SU-DHL-6 (cell line): ENCODE measurements around the gene TMEM139.

Experiments used
- EZH2phosphoT487 ChIP-seq: fragments of 200-600 bp; sonication (generic), shearing (Covaris generic); conservative IDR thresholded peaks from 2 replicates; pipeline ENCODE4 v1.6.1; 2018; ENCODE audit warnings: mild to moderate bottlenecking, antibody characterized with exemption, low read length, moderate library complexity, mixed read lengths
- TF ChIP-seq, protein P1 (sequence below): fragments of 200-600 bp; sonication (generic); IDR thresholded peaks from one replicate; pipeline ENCODE4 v1.5.1; 2017; ENCODE audit warnings: antibody characterized with exemption, mild to moderate bottlenecking, low read length, moderate library complexity; ENCODE audit not compliant: insufficient read depth, poor library complexity, severe bottlenecking

DNA sequence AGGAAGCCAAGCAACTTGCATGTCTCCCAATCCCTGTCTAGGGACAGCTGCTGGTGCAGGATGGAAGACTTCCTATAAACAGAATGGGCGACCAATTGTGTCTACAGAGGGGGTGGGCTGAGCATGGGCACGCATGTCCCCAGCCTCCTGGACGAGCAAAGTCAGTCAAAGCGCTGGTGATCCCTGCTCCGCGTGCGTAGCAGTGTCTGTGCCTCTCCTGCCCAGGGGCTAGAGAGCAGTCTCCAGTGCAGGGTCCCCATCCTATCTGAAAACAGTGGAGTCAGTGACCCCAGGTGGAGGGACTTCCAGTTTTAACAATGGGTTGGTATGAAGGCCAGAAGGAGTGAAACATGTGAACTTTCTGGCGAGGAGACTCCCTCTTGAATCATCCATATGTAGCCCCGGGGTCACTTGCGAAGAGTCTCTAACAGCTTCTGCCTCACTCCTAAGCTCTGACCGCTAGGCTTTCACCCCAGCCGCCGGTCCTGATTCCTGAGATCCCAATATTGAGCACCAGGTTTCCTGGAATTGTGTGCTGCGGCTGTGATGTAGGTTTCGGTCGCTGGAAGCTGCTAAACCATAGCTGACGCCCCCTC, 2.7 kb downstream of the TMEM139 start:
- no peak for TF ChIP-seq EZH2phosphoT487
- TF ChIP-seq, protein P1, sequence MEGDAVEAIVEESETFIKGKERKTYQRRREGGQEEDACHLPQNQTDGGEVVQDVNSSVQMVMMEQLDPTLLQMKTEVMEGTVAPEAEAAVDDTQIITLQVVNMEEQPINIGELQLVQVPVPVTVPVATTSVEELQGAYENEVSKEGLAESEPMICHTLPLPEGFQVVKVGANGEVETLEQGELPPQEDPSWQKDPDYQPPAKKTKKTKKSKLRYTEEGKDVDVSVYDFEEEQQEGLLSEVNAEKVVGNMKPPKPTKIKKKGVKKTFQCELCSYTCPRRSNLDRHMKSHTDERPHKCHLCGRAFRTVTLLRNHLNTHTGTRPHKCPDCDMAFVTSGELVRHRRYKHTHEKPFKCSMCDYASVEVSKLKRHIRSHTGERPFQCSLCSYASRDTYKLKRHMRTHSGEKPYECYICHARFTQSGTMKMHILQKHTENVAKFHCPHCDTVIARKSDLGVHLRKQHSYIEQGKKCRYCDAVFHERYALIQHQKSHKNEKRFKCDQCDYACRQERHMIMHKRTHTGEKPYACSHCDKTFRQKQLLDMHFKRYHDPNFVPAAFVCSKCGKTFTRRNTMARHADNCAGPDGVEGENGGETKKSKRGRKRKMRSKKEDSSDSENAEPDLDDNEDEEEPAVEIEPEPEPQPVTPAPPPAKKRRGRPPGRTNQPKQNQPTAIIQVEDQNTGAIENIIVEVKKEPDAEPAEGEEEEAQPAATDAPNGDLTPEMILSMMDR, result no peak
